Tibial nerve (tissue), 4 donors: ENCODE results near the gene LETM1.

ENCODE experiments used
- CTCF ChIP-seq, 5 experiments: fragments of 200-600 bp in 3 of 5; fragments of 450-650 bp in 2 of 5; sonication (generic) in 3 of 5; IDR thresholded peaks; one replicate each; pipeline ENCODE4 v1.5.1; 2016 to 2019; ENCODE audit warnings: antibody characterized with exemption in 5 of 5, mild to moderate bottlenecking in 3 of 5, moderate library complexity in 2 of 5
- EP300 ChIP-seq, 2 donors: sonication (generic); formaldehyde crosslinking; IDR thresholded peaks; one replicate each; pipeline ENCODE4 v1.6.1; 2017; ENCODE audit warnings: antibody characterized with exemption in 2 of 2, mild to moderate bottlenecking in 1 of 2

DNA sequence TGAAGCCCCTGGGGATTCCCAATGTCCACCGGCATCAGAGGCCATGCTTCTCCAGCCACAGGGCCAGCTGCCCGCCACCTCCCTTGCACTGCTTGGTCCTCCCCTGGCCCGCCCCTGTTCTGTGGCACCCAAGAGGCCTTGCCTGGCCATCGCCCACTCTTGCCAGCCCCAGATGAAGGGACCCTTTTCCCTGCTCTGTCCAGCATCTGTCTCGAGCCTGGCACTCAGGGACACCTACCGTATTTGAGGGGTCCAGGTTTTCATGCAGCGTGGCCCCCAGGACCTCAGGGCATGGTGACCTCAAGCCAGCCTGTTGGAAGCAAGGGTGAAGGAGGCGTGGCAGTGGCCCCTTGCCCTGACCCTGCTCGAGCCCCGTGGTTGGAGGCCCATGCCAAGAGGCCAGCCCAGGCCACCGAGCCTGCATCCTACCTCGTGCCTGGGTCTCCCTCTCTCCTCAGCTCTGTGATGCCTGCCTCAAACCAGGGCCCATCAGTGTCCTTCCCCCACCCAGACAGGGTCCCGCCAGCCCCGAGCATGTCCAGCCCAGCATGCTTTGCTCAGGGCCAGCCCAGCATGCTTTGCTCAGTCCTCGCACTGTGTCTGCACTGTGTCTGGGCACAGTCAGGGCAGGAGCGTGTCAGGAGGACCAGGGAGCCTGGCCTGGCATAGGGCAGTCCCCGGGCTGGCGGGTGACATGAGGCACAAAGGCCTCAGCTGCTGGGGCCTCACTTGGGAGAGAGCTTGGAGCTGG, 77.1 kb downstream of the LETM1 start:
- no peak for TF ChIP-seq CTCF (IDR thresholded peaks at IDR 0.05)
- no peak for TF ChIP-seq EP300 (IDR thresholded peaks at IDR 0.05)
